ENCODE data around the gene ALOX15B. TPM values are rescaled to one million over a fixed set of nuclear protein-coding genes. Genes with fewer than 3 reads are reported as not detected.

ALOX15B gene, protein sequence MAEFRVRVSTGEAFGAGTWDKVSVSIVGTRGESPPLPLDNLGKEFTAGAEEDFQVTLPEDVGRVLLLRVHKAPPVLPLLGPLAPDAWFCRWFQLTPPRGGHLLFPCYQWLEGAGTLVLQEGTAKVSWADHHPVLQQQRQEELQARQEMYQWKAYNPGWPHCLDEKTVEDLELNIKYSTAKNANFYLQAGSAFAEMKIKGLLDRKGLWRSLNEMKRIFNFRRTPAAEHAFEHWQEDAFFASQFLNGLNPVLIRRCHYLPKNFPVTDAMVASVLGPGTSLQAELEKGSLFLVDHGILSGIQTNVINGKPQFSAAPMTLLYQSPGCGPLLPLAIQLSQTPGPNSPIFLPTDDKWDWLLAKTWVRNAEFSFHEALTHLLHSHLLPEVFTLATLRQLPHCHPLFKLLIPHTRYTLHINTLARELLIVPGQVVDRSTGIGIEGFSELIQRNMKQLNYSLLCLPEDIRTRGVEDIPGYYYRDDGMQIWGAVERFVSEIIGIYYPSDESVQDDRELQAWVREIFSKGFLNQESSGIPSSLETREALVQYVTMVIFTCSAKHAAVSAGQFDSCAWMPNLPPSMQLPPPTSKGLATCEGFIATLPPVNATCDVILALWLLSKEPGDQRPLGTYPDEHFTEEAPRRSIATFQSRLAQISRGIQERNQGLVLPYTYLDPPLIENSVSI
- total RNA-seq: 0.17 TPM in 1 of 2 replicates, not detected in the other

DNA sequence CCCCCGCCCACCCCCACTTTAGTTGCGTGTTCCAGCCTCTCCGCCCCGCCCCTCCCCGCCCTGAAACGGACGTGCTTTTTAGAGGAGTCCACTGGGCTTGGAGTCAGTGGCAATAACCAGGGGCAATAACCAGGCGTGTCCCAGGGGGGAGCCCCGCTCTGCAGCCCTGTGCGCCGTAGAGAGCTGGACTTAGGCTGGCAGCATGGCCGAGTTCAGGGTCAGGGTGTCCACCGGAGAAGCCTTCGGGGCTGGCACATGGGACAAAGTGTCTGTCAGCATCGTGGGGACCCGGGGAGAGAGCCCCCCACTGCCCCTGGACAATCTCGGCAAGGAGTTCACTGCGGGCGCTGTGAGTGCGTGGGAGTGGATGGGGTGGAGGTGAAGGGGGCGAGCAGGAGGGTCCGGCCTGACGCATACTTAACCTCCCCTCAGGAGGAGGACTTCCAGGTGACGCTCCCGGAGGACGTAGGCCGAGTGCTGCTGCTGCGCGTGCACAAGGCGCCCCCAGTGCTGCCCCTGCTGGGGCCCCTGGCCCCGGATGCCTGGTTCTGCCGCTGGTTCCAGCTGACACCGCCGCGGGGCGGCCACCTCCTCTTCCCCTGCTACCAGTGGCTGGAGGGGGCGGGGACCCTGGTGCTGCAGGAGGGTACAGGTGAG lies at the start of gene ALOX15B:
Gene ALOX15B (plus strand): TSS at position 106 of the 657 bp plus-strand sequence. CDS start 97 bp downstream, at position 203.

DNA sequence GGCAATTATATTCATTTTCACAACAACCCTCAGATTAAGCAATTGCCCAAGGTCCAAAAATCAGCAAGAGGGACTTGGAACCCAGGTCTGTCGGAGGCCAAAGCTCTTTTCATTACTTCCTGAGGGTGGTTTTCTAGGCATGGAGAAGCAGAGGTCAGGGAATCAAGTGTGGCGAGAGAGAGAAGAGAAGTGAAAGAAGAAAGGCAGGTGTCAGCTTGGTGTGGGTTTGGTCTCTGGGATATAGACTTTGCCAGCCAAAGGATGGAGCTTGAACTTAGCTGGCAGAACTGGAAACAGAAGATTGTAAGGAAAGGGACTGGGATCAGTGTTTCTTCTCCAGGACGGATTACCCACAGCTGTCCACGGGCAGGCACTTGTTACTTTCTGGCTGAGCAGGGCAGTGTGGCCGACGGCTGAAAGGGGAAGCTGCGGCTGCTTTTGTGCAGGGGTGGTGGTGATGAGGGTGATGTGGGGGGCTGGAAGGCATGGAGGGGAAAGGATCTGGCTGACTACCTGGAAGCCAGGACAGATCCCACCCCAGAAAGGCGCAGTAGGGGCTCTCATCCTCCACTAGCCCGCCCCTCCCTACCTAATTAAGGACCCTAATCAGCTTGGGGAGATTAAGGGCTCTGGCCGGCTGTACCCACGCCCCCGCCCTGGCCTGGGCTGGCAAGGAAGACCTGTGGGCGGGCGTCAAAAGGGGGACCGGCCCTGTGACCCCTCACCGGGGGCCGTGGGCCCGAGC lies 36.7 kb upstream of the ALOX15B start, which contains the start of gene GUCY2D:
Gene GUCY2D (plus strand): TSS at position 640 of the 745 bp plus-strand sequence. CDS start 433 bp downstream, outside the sequence.

DNA sequence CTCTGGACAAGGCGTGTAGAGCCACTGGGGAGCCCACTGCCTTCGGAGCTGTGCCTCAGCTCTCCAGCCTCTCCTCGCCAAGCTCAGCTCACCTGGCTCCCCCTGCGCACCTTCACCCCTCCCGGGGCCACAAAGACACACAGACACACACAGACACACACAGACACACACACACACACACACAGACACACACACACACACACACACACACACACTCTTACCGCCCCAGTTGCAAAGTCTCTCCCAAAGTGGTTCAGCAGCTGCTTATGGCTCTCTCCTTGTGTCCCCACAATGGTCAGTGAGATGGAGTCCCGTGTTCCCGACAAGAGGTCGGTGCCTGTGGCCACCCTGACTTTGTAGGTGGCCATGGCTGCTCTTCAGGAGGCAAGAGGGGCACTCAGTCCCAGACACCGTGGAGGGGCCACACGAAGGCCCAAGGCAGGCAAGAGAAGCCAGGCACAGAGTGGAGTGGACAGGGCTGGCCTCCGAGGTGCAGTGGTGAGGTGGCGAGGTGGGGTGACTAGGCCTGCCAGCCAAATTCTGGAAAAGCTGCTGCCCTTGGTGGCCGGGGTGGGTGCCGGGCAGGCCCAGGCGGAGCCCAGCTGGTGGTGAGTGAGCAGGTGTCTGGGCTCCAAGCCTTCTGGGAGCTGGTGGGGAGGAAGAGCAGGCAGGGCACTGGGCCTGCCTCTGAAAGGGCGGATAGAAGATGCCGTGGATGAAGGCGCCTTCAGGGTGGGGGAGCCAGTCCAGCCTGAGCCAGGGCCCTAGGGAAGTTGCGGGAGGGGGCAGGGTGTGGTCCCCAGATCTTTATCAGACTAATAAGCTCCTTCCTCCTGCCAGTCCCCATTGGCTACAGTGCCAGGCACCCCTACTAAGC lies 48.5 kb downstream of the ALOX15B start, which contains the start of gene ALOX12B:
Gene ALOX12B (minus strand): TSS at position 642 of the 877 bp plus-strand sequence. CDS start 274 bp downstream, at position 368.

Other genes with a start within 250 kb of the ALOX15B start
- gene KDM6B, start 204.8 kb upstream of the ALOX15B start, total RNA-seq: 5.1 and 7.1 TPM in 2 replicates
- 0.17 and 0.44 TPM in 2 replicates for gene TMEM88, start 184.0 kb upstream of the ALOX15B start, total RNA-seq
- 51.9 and 73.9 TPM in 2 replicates for gene NAA38, start 181.5 kb upstream of the ALOX15B start, total RNA-seq
- 9.6 and 10.6 TPM in 2 replicates for gene CYB5D1, start 181.1 kb upstream of the ALOX15B start, total RNA-seq
- gene CHD3, start 150.3 kb upstream of the ALOX15B start, total RNA-seq: 105 and 192 TPM in 2 replicates
- gene RNF227, start 122.8 kb upstream of the ALOX15B start, total RNA-seq: 2.8 and 4.6 TPM in 2 replicates
- 0.33 and 0.44 TPM in 2 replicates for gene KCNAB3, start 109.2 kb upstream of the ALOX15B start, total RNA-seq
- gene TRAPPC1, start 107.1 kb upstream of the ALOX15B start, total RNA-seq: 80.2 and 90.3 TPM in 2 replicates
- gene CNTROB, start 106.9 kb upstream of the ALOX15B start, total RNA-seq: 18.5 and 31.7 TPM in 2 replicates
- gene GUCY2D, start 36.4 kb upstream of the ALOX15B start, total RNA-seq: 0.17 TPM in 1 of 2 replicates, not detected in the other
- gene ALOX12B, start 48.7 kb downstream of the ALOX15B start, total RNA-seq: not detected in 2 replicates
- gene ALOXE3, start 79.5 kb downstream of the ALOX15B start, total RNA-seq: under 0.01 TPM in 1 of 2 replicates, not detected in the other
- 0.15 and 0.33 TPM in 2 replicates for gene HES7, start 85.0 kb downstream of the ALOX15B start, total RNA-seq
- 3.9 and 9.4 TPM in 2 replicates for gene PER1, start 113.3 kb downstream of the ALOX15B start, total RNA-seq
- gene VAMP2, start 123.9 kb downstream of the ALOX15B start, total RNA-seq: 6.5 and 9.5 TPM in 2 replicates
- 23.3 and 33.7 TPM in 2 replicates for gene TMEM107, start 137.3 kb downstream of the ALOX15B start, total RNA-seq
- gene BORCS6, start 151.1 kb downstream of the ALOX15B start, total RNA-seq: 9.6 and 9.9 TPM in 2 replicates
- gene AURKB, start 171.5 kb downstream of the ALOX15B start, total RNA-seq: 1.7 and 30.4 TPM in 2 replicates
- 3.3 and 5.6 TPM in 2 replicates for gene CTC1, start 209.0 kb downstream of the ALOX15B start, total RNA-seq
- 14.6 and 28.8 TPM in 2 replicates for gene PFAS, start 210.2 kb downstream of the ALOX15B start, total RNA-seq
- gene RANGRF, start 249.6 kb downstream of the ALOX15B start, total RNA-seq: 10.0 and 10.4 TPM in 2 replicates

All from smooth muscle cell of trachea (primary cell).